ENCODE results near the gene SCIN.

- TF ChIP-seq CTCF (IDR thresholded peaks at IDR 0.05; ENCODE audit: borderline replicate concordance, extremely low read depth, low read length, poor library complexity, severe bottlenecking) (no peak), EZH2 (IDR thresholded peaks at IDR 0.05; ENCODE audit: borderline replicate concordance, low read depth, low read length, severe bottlenecking) (no peak)
Observed at GRCh38 chr7:12674053-12674452, 103.5 kb downstream of the SCIN start.

Data from DND-41 (cell line).